NCI-H128 (cell line): ENCODE data around the gene XPO5.
"Not testable (repeated sequence)": the region's sequence is repeated elsewhere in the genome, so short reads cannot be mapped to it uniquely, and the experiment has no call there.

Experiments
- DNase-seq: peaks from one replicate; lab custom pipeline; 2025; ENCODE audit not compliant: unreplicated experiment; lab: John Stamatoyannopoulos, UW

XPO5 gene

GRCh38 chr6:43584892-43585570, 9.2 kb upstream of the XPO5 start:
- no peak for DNase-seq

GRCh38 chr6:43582911-43583310, 7.1 kb upstream of the XPO5 start:
- DNase-seq = no peak

- DNase-seq = no peak
Measured at GRCh38 chr6:43579171-43579570, 3.3 kb upstream of the XPO5 start.

GRCh38 chr6:43578748-43579147, 2.9 kb upstream of the XPO5 start:
- no peak for DNase-seq

- no peak for DNase-seq
Measured at GRCh38 chr6:43575105-43575771, 600 bp downstream of the XPO5 start.

GRCh38 chr6:43572015-43572414, 3.8 kb downstream of the XPO5 start:
- DNase-seq = no peak

GRCh38 chr6:43570876-43571441, 4.9 kb downstream of the XPO5 start:
- no peak for DNase-seq

GRCh38 chr6:43559328-43559727, 16.5 kb downstream of the XPO5 start:
- DNase-seq = no peak

- not testable (repeated sequence) for DNase-seq
Measured at GRCh38 chr6:43557620-43558019, 18.2 kb downstream of the XPO5 start.

GRCh38 chr6:43547222-43547621, 28.6 kb downstream of the XPO5 start:
- DNase-seq = no peak

- DNase-seq = no peak
Measured at GRCh38 chr6:43544461-43544860, 31.4 kb downstream of the XPO5 start.

- no peak for DNase-seq
Measured at GRCh38 chr6:43541774-43542471, 33.9 kb downstream of the XPO5 start.

- DNase-seq = no peak
Measured at GRCh38 chr6:43540507-43540906, 35.3 kb downstream of the XPO5 start.

GRCh38 chr6:43539409-43539808, 36.4 kb downstream of the XPO5 start:
- DNase-seq = not testable (repeated sequence)

- not testable (repeated sequence) for DNase-seq
Measured at GRCh38 chr6:43538986-43539385, 36.9 kb downstream of the XPO5 start.

GRCh38 chr6:43532201-43532600, 43.6 kb downstream of the XPO5 start:
- DNase-seq = no peak

GRCh38 chr6:43524483-43524961, 51.3 kb downstream of the XPO5 start:
- DNase-seq = no peak

GRCh38 chr6:43523284-43523683, 52.6 kb downstream of the XPO5 start:
- DNase-seq = no peak

GRCh38 chr6:43522547-43523261, 53.1 kb downstream of the XPO5 start:
- no peak for DNase-seq

- no peak for DNase-seq
Measured at GRCh38 chr6:43521836-43522235, 54.0 kb downstream of the XPO5 start.

- no peak for DNase-seq
Measured at GRCh38 chr6:43520097-43520496, 55.7 kb downstream of the XPO5 start.
